Effector memory CD4-positive, alpha-beta T cell (primary cell): ENCODE measurements around the gene TMEM253.
A peak's percentile ranks its signal among the peaks of the same experiment; 100 is the strongest.

Experiments
- DNase-seq, 3 donors: peaks; one replicate each; pipeline ENCODE4 v3.0.0-alpha.2; 2020
- H3K27ac ChIP-seq: 2 replicates; pipeline ENCODE4 v1.7.0; 2013; ENCODE audit warnings: mild to moderate bottlenecking, low read length, moderate library complexity; ENCODE audit not compliant: insufficient read depth, poor library complexity, severe bottlenecking
- H3K27me3 ChIP-seq: replicated peaks from 2 replicates; pipeline ENCODE4 v1.7.0; 2013; ENCODE audit warnings: mild to moderate bottlenecking, low read length; ENCODE audit not compliant: insufficient read depth, control insufficient read depth, poor library complexity, severe bottlenecking
- H3K36me3 ChIP-seq: 2 replicates; pipeline ENCODE4 v1.7.0; 2013; ENCODE audit warnings: mild to moderate bottlenecking, low read length, moderate library complexity; ENCODE audit not compliant: control insufficient read depth, insufficient read depth
- H3K4me1 ChIP-seq: 2 replicates; pipeline ENCODE4 v1.7.0; 2013; ENCODE audit warnings: low read length, mild to moderate bottlenecking; ENCODE audit not compliant: control insufficient read depth, insufficient read depth, poor library complexity, severe bottlenecking
- H3K4me3 ChIP-seq: 2 replicates; pipeline ENCODE4 v1.7.0; 2013; ENCODE audit warnings: low read length, low read depth, mild to moderate bottlenecking; ENCODE audit not compliant: insufficient read depth, poor library complexity, severe bottlenecking
- H3K9me3 ChIP-seq: 2 replicates; pipeline ENCODE4 v1.7.0; 2013; ENCODE audit warnings: mild to moderate bottlenecking, low read length, moderate library complexity; ENCODE audit not compliant: control insufficient read depth

Gene TMEM253

GRCh38 chr14:21096978-21097635 is 3.8 kb upstream of the TMEM253 start:
- Histone ChIP-seq H3K4me1 (peaks cover 15% of the 10 kb centered on the region), H3K27me3 (no peaks in the 10 kb centered on the region), H3K9me3 (no peaks in the 10 kb centered on the region), H3K27ac (peak overlapping the region; percentile 70), H3K36me3 (no peaks in the 10 kb centered on the region), H3K4me3 (peak overlapping the region; percentile 20)
- DNase-seq: no peak

GRCh38 chr14:21097636-21098075 is 3.2 kb upstream of the TMEM253 start:
- peak overlapping the region; percentile 20 for H3K4me3 ChIP-seq
- H3K9me3 ChIP-seq: no peaks in the 10 kb centered on the region
- H3K4me1 ChIP-seq: peaks cover 15% of the 10 kb centered on the region
- DNase-seq: no peak
- no peaks in the 10 kb centered on the region for H3K36me3 ChIP-seq
- peak overlapping the region; percentile 70 for H3K27ac ChIP-seq
- no peaks in the 10 kb centered on the region for H3K27me3 ChIP-seq

GRCh38 chr14:21098076-21098891 is 2.6 kb upstream of the TMEM253 start, which contains the start of gene ZNF219:
Gene ZNF219, minus strand, starts transcription at chr14:21098655. Its CDS starts 5,064 bp downstream, at chr14:21093591.
- Histone ChIP-seq H3K27me3 (no peaks in the 10 kb centered on the region), H3K4me1 (peaks cover 19% of the 10 kb centered on the region), H3K36me3 (no peaks in the 10 kb centered on the region), H3K9me3 (no peaks in the 10 kb centered on the region), H3K4me3 (peak within 1 kb of the TSS; percentile 43), H3K27ac (peak within 1 kb of the TSS; percentile 74)
- peak; percentile 25 to 34 (median 32) for DNase-seq

GRCh38 chr14:21098892-21099595 is 1.8 kb upstream of the TMEM253 start:
- DNase-seq: no peak
- H3K4me1 ChIP-seq: peaks cover 21% of the 10 kb centered on the region
- H3K36me3 ChIP-seq: no peaks in the 10 kb centered on the region
- H3K27me3 ChIP-seq: no peaks in the 10 kb centered on the region
- H3K27ac ChIP-seq: peak overlapping the region; percentile 74
- no peaks in the 10 kb centered on the region for H3K9me3 ChIP-seq
- peak overlapping the region; percentile 43 for H3K4me3 ChIP-seq

DNA sequence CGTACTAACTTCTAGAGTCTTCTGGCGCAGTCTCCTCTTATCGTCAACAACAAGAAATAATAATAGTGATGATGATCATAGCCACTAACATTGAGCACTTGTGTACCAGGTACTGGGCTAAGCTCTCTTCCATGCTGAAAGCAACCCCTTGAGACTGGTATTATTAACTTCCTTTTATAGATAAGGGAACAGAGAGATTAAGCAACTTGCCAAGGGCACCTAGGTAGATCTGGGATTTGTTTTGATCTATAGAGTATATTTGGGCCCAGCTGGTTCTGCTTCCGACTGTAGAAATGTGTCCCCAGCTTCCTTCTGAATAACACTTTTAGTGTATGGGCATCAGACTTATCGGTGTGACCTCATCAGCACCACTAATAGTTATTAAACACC is 1.3 kb upstream of the TMEM253 start:
- no peak overlapping the region for H3K27ac ChIP-seq
- H3K27me3 ChIP-seq: no peaks in the 10 kb centered on the region
- H3K9me3 ChIP-seq: no peaks in the 10 kb centered on the region
- H3K4me1 ChIP-seq: peaks cover 22% of the 10 kb centered on the region
- H3K36me3 ChIP-seq: no peaks in the 10 kb centered on the region
- no peak for DNase-seq
- H3K4me3 ChIP-seq: no peak overlapping the region

- Histone ChIP-seq H3K27ac (no peak overlapping the region), H3K36me3 (no peaks in the 10 kb centered on the region), H3K27me3 (no peaks in the 10 kb centered on the region), H3K4me3 (no peak overlapping the region), H3K4me1 (peaks cover 31% of the 10 kb centered on the region), H3K9me3 (no peaks in the 10 kb centered on the region)
- DNase-seq: no peak
Measured at GRCh38 chr14:21101802-21102413, 1.0 kb downstream of the TMEM253 start.

DNA sequence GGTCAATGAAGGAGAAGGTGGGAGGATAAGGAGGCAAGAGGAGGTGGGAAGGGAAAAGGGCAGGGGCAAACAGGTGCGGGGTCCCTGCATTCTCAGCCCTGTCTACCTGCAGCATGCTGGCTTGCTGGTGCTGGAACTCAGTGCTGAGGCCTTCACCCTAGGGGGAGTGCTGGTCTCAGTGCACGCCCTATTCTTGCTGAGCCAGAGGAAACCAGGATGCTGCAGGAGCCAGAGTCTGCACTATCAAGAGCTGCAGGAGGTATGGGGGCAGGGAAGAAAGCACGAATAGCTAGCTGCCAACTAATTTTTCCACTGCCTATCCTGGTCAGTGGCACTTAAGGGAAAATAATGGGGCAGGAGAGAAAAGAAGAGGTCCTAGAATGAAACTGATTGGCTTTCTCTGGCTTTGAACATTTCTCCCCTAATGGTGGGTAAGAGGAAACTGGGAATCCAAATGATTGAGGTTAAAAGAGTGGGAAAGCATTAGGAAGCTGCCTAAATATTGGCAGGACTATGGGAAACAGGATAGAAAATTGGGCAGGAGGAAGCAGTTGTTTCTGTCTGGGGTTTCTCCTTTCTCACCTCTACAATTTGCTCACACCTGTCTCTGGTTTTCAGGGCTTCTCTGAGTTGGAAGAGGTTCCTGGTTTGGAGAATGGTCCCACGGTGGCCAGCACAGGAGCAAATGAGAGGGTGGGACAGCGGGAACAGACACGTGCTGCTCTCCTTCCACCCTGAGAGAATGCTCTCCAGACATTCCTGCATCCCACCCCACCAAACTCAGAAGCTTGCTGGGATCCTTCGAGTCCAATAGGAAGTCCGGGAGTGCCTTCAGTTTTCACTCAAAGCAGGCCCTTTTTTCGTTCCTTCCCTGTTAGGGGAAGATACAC is 1.9 kb downstream of the TMEM253 start:
- Histone ChIP-seq H3K27me3 (no peaks in the 10 kb centered on the region), H3K27ac (peak overlapping the region; percentile 97), H3K4me3 (peak overlapping the region; percentile 87), H3K4me1 (peaks cover 24% of the 10 kb centered on the region), H3K36me3 (no peaks in the 10 kb centered on the region), H3K9me3 (no peaks in the 10 kb centered on the region)
- no peak for DNase-seq

DNA sequence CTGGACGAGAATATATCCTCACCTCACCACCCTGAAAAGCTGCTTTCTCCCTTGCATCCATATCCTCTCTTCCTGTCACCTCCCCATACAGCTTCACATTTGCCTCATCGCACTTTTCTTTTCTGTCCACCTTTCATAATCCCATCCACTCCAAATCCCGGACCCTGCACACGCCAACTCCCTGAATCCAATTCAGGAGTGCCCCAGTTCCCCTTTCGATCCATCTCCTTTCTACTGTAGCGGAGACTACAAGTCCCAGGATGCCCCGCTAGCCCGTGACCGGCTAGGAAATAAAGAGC is 2.5 kb downstream of the TMEM253 start:
- Histone ChIP-seq H3K27me3 (no peaks in the 10 kb centered on the region), H3K36me3 (no peaks in the 10 kb centered on the region), H3K4me1 (peaks cover 24% of the 10 kb centered on the region), H3K9me3 (no peaks in the 10 kb centered on the region), H3K4me3 (peak overlapping the region; percentile 87), H3K27ac (peak overlapping the region; percentile 97)
- no peak for DNase-seq
